ENCODE data around the gene GATAD1.
"Not testable (repeated sequence)": the region's sequence is repeated elsewhere in the genome, so short reads cannot be mapped to it uniquely, and the experiment has no call there.

GATAD1 gene

GRCh38 chr7:92437956-92438491 is 9.3 kb upstream of the GATAD1 start:
- DNase-seq: no peak

DNA sequence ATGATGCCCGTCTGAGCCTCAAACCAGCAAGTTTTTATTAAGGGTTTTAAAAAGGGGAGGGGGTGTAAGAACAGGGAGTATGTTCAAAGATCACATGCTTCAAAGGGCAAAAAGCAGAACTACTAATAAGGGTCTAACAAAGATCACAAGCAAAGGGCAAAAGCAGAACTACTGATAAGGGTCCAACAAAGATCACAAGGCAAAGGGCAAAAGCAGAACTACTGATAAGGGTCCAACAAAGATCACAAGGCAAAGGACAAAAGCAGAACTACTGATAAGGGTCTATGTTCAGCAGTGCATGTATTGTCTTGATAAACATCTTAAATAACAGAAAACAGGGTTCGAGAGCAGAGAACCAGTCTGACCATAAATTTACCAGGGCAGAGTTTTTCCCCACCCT is 4.6 kb upstream of the GATAD1 start:
- DNase-seq: not testable (repeated sequence)

- DNase-seq: peak in 1 of 2 experiments; percentile 90
Observed at GRCh38 chr7:92446869-92447344, 375 bp upstream of the GATAD1 start.

- peak; percentile 74 to 82 for DNase-seq
Observed at GRCh38 chr7:92448205-92448747, 994 bp downstream of the GATAD1 start.

DNA sequence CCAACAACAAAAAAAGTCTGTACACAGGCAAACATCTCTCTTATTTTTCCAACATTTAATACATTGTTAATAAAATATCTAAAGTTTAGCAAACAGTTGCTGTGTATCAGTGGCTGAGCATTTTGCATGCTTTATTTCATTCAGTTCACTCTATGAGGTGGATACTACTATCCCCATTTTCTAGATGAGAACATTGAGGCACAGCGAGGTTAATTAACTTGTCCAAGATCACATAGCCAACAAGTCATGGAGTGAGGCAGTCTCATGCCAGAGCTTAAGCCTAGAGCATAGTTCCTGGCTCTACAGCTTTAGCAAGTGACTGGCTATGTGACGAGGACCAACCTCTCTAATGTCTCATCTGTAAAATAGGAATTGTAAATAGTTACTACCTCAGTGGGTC is 4.4 kb downstream of the GATAD1 start:
- no peak for DNase-seq

DNA sequence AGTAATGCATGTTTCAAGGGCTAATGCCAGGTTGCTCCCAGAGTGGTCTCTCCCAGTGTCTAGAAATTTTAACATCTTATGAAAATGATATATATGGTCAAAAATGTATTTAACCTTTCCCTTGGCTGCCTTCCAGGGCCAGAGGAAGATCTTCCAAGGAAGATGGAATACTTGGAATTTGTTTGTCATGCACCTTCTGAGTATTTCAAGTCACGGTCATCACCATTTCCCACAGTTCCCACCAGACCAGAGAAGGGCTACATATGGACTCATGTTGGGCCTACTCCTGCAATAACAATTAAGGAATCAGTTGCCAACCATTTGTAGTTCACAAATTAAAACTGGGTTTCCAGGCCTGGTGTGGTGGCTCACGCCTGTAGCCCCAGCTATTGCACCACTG is 9.0 kb downstream of the GATAD1 start:
- no peak for DNase-seq

DNA sequence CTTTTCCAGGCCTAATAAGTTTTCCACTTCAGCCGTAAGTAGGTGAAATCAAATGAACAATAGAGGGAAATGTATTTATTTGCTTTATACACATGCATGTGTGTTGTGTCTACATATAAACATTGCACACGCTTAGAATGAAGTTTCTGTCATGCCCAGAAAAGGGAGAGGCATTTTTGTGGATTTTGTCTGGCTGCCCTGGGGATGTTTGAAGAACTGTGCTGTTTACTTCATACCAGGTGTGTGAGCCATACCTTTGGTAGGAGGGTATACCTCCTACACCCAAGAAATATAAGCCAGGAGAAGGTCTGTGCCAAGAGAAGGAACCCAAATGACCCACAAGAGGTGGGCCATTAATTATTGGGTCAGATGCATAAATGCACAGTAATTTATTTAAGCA is 12.8 kb downstream of the GATAD1 start:
- no peak for DNase-seq

GRCh38 chr7:92460510-92460909 is 13.2 kb downstream of the GATAD1 start:
- DNase-seq: no peak

GRCh38 chr7:92461027-92462003 is 14.0 kb downstream of the GATAD1 start:
- DNase-seq: peak; percentile 35 to 39

GRCh38 chr7:92462560-92462959 is 15.3 kb downstream of the GATAD1 start:
- no peak for DNase-seq

DNA sequence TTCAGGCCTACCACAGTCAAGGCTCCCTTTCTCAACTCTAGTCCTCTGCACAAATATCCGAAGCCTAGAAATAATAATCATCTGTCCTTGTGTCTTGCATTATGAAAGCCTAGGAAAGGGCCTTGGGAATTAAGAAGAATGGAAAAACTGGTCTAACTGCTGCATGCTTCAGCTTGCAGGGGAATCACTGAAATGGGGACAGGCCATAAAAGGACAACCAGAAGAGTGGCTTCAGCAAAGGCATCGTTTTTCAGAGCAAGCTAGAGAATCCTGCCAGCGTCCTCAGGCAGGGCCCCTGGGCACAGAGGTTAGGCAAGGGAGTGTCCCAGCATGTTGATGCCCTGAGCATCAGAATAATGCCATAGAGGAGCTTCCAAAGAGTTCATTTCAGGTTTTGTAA is 17.2 kb downstream of the GATAD1 start:
- no peak for DNase-seq

- no peak for DNase-seq
Observed at GRCh38 chr7:92466682-92467081, 19.4 kb downstream of the GATAD1 start.

DNA sequence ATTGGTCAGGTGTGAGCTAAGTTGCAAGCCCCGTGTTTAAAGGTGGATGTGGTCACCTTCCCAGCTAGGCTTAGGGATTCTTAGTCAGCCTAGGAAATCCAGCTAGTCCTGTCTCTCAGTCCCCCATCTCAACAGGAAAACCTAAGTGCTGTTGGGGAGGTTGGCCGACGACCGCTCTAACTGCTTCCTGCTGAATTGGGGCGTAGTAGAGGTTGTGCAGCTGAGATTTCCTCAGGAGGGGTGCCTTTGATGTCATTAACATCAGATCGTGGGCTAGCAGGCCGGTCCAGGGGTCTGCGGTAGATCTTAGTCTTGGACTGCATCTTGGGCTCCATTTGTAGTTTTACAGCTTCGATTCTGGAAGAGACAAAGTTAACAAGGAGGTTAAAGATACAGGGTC is 21.3 kb downstream of the GATAD1 start:
- DNase-seq: not testable (repeated sequence)

GRCh38 chr7:92473989-92474388 is 26.7 kb downstream of the GATAD1 start:
- DNase-seq: not testable (repeated sequence)

GRCh38 chr7:92475261-92475770 is 28.0 kb downstream of the GATAD1 start:
- DNase-seq: not testable (repeated sequence)

DNA sequence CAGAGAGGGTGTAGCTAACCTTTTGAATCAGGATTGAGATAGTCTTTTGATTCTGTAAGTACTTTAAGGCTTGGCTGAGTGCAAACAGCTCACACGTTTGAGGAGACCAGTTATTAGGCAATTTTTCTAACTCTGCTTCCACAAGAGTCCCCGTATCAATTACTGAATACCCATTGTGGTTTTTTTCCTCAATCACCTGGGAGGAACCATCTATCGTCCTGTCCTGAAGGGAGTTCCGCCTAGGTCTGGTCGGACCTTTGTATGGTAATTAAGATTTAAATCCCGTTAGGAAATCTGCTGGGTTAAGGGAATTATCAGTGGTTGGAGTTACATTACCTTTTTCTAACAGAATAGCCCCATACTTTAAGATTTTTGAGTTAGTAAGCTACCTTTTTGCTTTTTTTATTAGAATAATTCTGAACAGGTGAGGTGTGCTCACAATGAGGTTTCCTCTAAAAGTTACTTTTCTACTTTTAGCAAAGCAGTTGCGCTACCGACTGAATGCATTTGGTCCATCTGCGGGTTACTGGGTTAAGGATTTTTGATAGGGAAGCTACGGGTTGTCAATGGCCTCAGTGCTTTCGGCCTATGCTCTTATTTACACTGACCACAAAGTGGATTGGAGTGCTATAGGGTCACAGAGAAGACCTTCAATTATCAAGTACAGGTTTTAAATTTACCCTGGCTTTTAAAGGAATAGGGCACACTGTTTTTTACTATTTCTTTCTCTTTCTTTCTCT is 28.7 kb downstream of the GATAD1 start:
- not testable (repeated sequence) for DNase-seq

DNA sequence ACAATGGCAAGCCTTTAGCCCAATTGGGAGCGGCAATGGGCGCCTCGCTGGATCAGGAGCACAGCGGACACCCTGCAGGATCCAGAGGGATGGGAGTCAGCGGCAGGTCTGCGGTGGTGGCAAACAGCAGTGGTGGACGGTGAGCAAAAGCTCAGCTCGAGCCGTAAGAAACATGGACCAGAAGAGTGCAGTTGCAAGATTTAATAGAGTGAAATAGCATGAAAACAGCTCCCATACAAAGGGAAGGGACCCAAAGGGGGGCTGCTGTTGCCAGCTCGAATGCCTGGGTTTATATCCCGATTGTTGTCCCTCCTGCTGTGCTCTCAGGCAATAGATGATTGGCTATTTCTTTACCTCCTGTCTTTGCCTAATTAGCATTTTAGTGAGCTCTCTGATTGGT is 30.4 kb downstream of the GATAD1 start, which contains the start of gene ERVW-1:
ERVW-1 (minus strand) TSS at position 266 of the 400 bp plus-strand sequence. CDS start 7,565 bp downstream, outside the sequence.
- DNase-seq: not testable (repeated sequence)

GRCh38 chr7:92478095-92478494 is 30.8 kb downstream of the GATAD1 start:
- no peak for DNase-seq

DNA sequence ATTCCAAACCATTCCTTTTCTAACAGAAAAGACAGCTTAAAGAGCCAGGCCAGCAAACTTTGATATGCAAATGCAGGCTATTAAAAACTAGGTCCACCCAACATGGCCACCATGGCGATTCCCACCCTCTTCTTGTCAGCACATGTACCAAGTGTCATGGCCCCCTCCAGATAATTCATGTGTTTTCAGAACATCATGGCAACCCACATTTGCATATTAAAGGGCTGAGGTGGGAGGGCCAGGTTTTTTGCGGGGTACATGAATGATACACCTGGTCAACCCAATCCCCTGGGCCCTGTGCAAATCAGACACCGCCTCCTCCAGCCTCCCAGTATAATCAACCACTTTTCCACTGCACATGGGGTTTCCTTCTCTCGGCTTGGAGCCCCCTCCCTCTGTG is 31.4 kb downstream of the GATAD1 start:
- DNase-seq: no peak

DNA sequence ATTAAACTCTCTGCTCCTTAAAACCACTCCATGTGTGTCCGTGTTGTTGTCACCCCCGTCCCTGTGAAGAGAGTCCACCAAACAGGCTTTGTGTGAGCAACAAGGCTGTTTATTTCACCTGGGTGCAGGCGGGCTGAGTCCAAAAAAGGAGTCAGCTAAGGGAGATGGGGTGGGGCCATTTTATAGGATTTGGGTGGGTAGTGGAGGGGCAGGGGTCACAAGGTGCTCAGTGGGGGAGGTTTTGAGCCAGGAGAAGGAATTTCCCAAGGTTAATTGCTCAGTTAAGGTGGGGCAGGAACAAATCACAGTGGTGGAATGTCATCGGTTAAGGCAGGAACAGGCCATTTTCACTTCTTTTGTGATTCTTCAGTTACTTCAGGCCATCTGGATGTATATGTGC is 31.9 kb downstream of the GATAD1 start:
- DNase-seq: not testable (repeated sequence)

- DNase-seq: not testable (repeated sequence)
Observed at GRCh38 chr7:92483624-92484023, 36.3 kb downstream of the GATAD1 start.

DNA sequence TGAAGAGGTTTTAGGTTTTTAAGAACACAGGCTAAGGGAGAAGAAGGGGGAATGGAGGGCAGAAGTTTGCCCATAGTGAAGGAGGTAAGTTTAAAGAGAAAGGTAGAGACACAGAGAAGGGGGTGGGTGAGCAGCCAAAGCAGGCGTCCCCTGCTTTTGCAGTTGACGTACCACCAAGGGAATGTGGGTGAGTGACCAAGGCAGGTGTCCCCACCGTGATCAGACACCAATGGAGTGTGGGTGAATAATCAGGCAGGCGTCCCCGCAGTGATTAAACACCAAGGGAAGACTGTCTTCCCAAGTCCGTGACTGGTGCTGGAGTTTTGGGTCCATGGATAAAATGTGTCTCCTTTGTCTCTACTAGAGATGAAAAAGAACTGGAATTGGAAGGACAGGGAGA is 36.9 kb downstream of the GATAD1 start:
- DNase-seq: not testable (repeated sequence)
